Uterus (tissue), 4 donors: ENCODE data around the gene LDHB. TPM values are rescaled to one million over a fixed set of nuclear protein-coding genes. Genes with fewer than 3 reads are reported as not detected.

Experiments
- DNase-seq, 2 donors: peaks; one replicate each; pipeline ENCODE4 v3.0.0-alpha.2; 2019 to 2020
- H3K27ac ChIP-seq, 2 donors: fragments of 200-600 bp; sonication (generic); 1 replicate in 1 of 2; 2 replicates in 1 of 2; pipeline ENCODE4 v1.5.1; 2016 to 2018
- H3K27me3 ChIP-seq, 2 donors: fragments of 200-600 bp; sonication (generic); one replicate each; pipeline ENCODE4 v1.5.1; 2018 to 2019; ENCODE audit warnings: control low read depth in 1 of 2
- H3K36me3 ChIP-seq, 2 donors: fragments of 200-600 bp; sonication (generic); one replicate each; pipeline ENCODE4 v1.5.1; 2019; ENCODE audit warnings: control low read depth in 1 of 2
- H3K4me1 ChIP-seq, 2 donors: fragments of 200-600 bp; sonication (generic); one replicate each; pipeline ENCODE4 v1.5.1; 2018 to 2019; ENCODE audit warnings: control low read depth in 1 of 2
- H3K4me3 ChIP-seq, 2 donors: fragments of 200-600 bp; sonication (generic); 1 replicate in 1 of 2; 2 replicates in 1 of 2; pipeline ENCODE4 v1.5.1; 2018 to 2019; ENCODE audit warnings: mild to moderate bottlenecking in 1 of 2
- H3K9me3 ChIP-seq, 2 donors: fragments of 200-600 bp; sonication (generic); one replicate each; pipeline ENCODE4 v1.5.1; 2019; ENCODE audit warnings: control low read depth in 1 of 2
- POLR2A ChIP-seq, 2 donors: fragments of 450-650 bp; IDR thresholded peaks; one replicate each; pipeline ENCODE4 v1.6.1; 2016; ENCODE audit warnings: antibody characterized with exemption in 2 of 2, mild to moderate bottlenecking in 1 of 2, moderate library complexity in 1 of 2
- intact Hi-C: fragments of 100-400 bp; cut with DNase I; formaldehyde crosslinking; loops from one replicate; pipeline ENCODE4 v1.15.1; 2023; ENCODE audit warnings: low total_unique reads
- total RNA-seq, 4 donors: library from RNA; depleted of rRNA in 3 of 4; stranded (reverse); fragments of >200 nt in 3 of 4; gene quantifications; one replicate each; pipeline versions ENCODE4 v1.1.0 to v1.2.4, GENCODE V29; 2014 to 2023
- TF ChIP-seq, protein P1 (sequence below), 4 experiments: fragments of 200-600 bp in 2 of 4; fragments of 450-650 bp in 2 of 4; sonication (generic) in 2 of 4; IDR thresholded peaks; one replicate each; pipeline ENCODE4 v1.5.1; 2016 to 2019; ENCODE audit warnings: antibody characterized with exemption in 4 of 4, mild to moderate bottlenecking in 2 of 4, moderate library complexity in 1 of 4
- donor health status: DM: yes; HTN: yes; CAD: no.

The LDHB gene
- total RNA-seq, 4 donors from 2014 or later: 154 to 558 (median 252) TPM

DNA sequence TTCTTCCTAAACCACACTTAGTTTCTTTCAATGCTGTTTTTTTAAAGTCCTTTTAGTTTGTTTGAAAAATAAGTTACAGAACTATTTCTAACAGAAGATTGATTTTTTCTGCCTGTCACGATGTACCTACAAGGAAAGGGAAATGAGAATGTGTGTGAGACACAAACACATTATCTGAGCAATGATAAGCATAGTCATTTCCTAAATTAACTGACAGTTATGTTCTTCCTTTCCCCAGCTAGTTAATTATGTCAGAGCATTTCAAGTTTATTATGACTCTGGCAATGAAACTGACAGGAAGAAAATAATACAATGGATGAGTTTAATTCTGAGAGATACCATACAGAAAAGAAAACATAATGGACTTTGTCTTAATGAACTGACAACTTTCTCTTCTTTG is 21.3 kb upstream of the LDHB start:
- no peak for TF ChIP-seq POLR2A (IDR thresholded peaks at IDR 0.05)
- TF ChIP-seq, protein P1, sequence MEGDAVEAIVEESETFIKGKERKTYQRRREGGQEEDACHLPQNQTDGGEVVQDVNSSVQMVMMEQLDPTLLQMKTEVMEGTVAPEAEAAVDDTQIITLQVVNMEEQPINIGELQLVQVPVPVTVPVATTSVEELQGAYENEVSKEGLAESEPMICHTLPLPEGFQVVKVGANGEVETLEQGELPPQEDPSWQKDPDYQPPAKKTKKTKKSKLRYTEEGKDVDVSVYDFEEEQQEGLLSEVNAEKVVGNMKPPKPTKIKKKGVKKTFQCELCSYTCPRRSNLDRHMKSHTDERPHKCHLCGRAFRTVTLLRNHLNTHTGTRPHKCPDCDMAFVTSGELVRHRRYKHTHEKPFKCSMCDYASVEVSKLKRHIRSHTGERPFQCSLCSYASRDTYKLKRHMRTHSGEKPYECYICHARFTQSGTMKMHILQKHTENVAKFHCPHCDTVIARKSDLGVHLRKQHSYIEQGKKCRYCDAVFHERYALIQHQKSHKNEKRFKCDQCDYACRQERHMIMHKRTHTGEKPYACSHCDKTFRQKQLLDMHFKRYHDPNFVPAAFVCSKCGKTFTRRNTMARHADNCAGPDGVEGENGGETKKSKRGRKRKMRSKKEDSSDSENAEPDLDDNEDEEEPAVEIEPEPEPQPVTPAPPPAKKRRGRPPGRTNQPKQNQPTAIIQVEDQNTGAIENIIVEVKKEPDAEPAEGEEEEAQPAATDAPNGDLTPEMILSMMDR (IDR thresholded peaks at IDR 0.05): no peak
- no peaks in the 10 kb centered on the region for H3K27me3 ChIP-seq
- no peak for DNase-seq
- no peaks in the 10 kb centered on the region for H3K9me3 ChIP-seq
- no peak overlapping the region for H3K27ac ChIP-seq
- no peaks in the 10 kb centered on the region for H3K4me1 ChIP-seq
- intact Hi-C loops: no loop called here
- H3K4me3 ChIP-seq: no peak overlapping the region
- no peaks in the 10 kb centered on the region for H3K36me3 ChIP-seq

DNA sequence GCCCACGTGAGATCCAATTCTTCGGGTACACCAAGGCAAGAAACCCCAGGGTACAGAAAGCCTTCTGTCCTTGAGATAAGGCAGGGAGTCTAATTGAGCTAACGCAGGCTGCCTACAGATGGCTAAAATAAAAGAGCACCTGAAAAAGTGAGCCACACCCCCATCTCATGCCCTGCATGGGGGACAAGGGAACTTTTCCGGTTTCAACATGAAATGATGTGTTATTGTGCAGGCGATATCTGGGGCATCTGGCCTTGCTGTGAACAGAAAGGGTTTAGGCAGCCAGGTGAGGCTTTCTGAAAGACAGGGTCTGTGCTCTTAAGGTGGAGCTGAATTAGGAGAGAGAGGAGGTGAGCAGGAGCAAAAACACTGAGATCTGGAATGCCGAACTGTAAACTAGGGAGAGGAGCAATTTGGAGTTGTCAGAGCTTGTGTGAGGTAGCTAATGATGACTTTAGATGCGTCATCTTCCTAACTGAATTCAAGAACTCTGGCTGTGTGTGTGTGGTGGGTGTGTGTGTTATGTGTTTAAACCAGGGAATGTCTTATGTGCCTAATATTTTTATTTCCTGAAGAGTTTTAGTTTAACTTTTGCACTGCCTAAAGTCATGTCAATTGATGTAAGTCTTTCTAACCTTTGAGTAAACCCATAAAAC is 20.1 kb upstream of the LDHB start:
- no peak overlapping the region for H3K27ac ChIP-seq
- H3K27me3 ChIP-seq: no peaks in the 10 kb centered on the region
- no peaks in the 10 kb centered on the region for H3K9me3 ChIP-seq
- intact Hi-C loops: no loop called here
- no peak overlapping the region for H3K4me3 ChIP-seq
- TF ChIP-seq POLR2A (IDR thresholded peaks at IDR 0.05): no peak
- TF ChIP-seq, protein P1 (IDR thresholded peaks at IDR 0.05): no peak
- H3K36me3 ChIP-seq: no peaks in the 10 kb centered on the region
- no peaks in the 10 kb centered on the region for H3K4me1 ChIP-seq
- DNase-seq: no peak

DNA sequence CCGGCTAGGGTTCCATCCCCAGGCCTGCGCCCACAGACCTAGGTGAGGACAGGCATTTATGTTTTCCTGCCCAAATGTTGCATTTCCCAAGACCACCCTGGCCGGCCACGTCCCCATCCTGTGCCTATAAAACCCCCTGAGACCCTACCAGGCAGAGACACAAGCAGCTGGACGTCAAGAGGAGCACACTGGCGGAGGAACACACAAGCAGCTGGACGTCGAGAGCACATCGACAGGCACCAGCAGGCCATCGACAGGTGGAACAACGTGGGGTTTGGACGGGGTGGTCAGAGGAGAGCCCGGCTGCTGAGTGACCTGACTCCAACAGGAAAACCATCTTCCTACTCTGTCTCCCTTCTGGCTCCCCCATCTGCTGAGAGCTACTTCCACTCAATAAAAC is 19.6 kb upstream of the LDHB start:
- Histone ChIP-seq H3K27me3 (no peaks in the 10 kb centered on the region), H3K4me1 (no peaks in the 10 kb centered on the region), H3K36me3 (no peaks in the 10 kb centered on the region), H3K27ac (no peak overlapping the region), H3K4me3 (no peak overlapping the region), H3K9me3 (no peaks in the 10 kb centered on the region)
- TF ChIP-seq POLR2A (IDR thresholded peaks at IDR 0.05): no peak
- TF ChIP-seq, protein P1 (IDR thresholded peaks at IDR 0.05): no peak
- no peak for DNase-seq
- intact Hi-C loops: no loop called here

- TF ChIP-seq POLR2A (IDR thresholded peaks at IDR 0.05): no peak
- TF ChIP-seq, protein P1 (IDR thresholded peaks at IDR 0.05): no peak
- no peak overlapping the region for H3K4me3 ChIP-seq
- H3K9me3 ChIP-seq: no peaks in the 10 kb centered on the region
- H3K27me3 ChIP-seq: no peaks in the 10 kb centered on the region
- DNase-seq: no peak
- intact Hi-C loops: no loop called here
- no peak overlapping the region for H3K27ac ChIP-seq
- no peaks in the 10 kb centered on the region for H3K4me1 ChIP-seq
- H3K36me3 ChIP-seq: no peaks in the 10 kb centered on the region
Measured at GRCh38 chr12:21676776-21677175, 19.1 kb upstream of the LDHB start.

DNA sequence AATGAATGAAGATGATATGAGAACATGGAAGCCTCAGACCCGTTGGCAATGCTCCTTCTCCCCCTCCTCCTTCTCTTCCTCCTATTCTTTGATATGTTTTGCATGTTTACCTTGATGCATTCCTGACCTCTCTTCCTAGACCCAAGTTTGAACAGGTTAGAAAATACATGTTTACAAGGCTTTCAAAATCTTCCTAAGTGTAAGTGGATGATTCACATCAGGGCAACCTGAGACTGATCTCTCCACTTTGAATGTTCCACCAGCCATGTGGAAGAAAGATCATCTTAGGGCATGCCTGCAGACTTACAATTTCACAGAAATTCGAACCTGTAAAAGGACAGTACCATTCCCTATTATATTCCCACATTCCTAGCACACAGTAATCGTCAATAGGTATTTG is 18.0 kb upstream of the LDHB start:
- intact Hi-C loops: no loop called here
- no peaks in the 10 kb centered on the region for H3K36me3 ChIP-seq
- DNase-seq: no peak
- TF ChIP-seq POLR2A (IDR thresholded peaks at IDR 0.05): no peak
- TF ChIP-seq, protein P1 (IDR thresholded peaks at IDR 0.05): no peak
- H3K9me3 ChIP-seq: no peaks in the 10 kb centered on the region
- no peak overlapping the region for H3K27ac ChIP-seq
- H3K4me1 ChIP-seq: no peaks in the 10 kb centered on the region
- no peak overlapping the region for H3K4me3 ChIP-seq
- H3K27me3 ChIP-seq: no peaks in the 10 kb centered on the region
